Activated CD4-positive, alpha-beta memory T cell treated with anti-CD3 and anti-CD28 coated beads, Interleukin-2, amount 10 ng/mL, durations not matched to agents 7 days and 5 days (primary cell): Measurements from ENCODE around the gene NAALADL2. TPM values are rescaled to one million over a fixed set of nuclear protein-coding genes. Genes with fewer than 3 reads are reported as not detected.
"Not testable (repeated sequence)": the region's sequence is repeated elsewhere in the genome, so short reads cannot be mapped to it uniquely, and the experiment has no call there.

ENCODE experiments used
- CTCF ChIA-PET: fragments of 350-600 bp; sonication (Branson Sonifier 250); formaldehyde crosslinking; loops from one replicate; lab custom pipeline; 2021; ENCODE audit warnings: antibody characterized with exemption, inconsistent platforms; lab: Charles Lee
- POLR2A ChIA-PET: fragments of 350-600 bp; sonication (Branson Sonifier 250); formaldehyde crosslinking; loops from one replicate; lab custom pipeline; 2021; ENCODE audit warnings: antibody characterized with exemption; lab: Charles Lee
- DNase-seq: peaks from one replicate; pipeline ENCODE4 v3.0.0-alpha.2; 2020
- H3K27ac Mint-ChIP-seq: one replicate; pipeline ENCODE4 v1.8.0; 2021; ENCODE audit warnings: mild to moderate bottlenecking, mixed read lengths
- H3K27me3 Mint-ChIP-seq: one replicate; pipeline ENCODE4 v1.8.0; 2021; ENCODE audit warnings: mixed read lengths
- H3K36me3 Mint-ChIP-seq: one replicate; pipeline ENCODE4 v1.8.0; 2021; ENCODE audit warnings: low read depth, mixed read lengths
- H3K4me1 Mint-ChIP-seq: one replicate; pipeline ENCODE4 v1.8.0; 2021; ENCODE audit warnings: mixed read lengths
- H3K4me3 Mint-ChIP-seq: one replicate; pipeline ENCODE4 v1.8.0; 2021; ENCODE audit warnings: mild to moderate bottlenecking, mixed read lengths
- H3K9me3 Mint-ChIP-seq: one replicate; pipeline ENCODE4 v1.8.0; 2021; ENCODE audit warnings: mixed read lengths
- total RNA-seq, 2 experiments: library from RNA; stranded (reverse); gene quantifications; one replicate each; pipeline ENCODE4 v1.2.3, GENCODE V29; 2021

NAALADL2 gene
- total RNA-seq, 2 experiments from 2014 or later: not detected

GRCh38 chr3:175073219-175073905, 214.2 kb downstream of the NAALADL2 start:
- no peaks in the 10 kb centered on the region for H3K36me3 Mint-ChIP-seq
- no peak overlapping the region for H3K27ac Mint-ChIP-seq
- H3K4me3 Mint-ChIP-seq: no peak overlapping the region
- no peaks in the 10 kb centered on the region for H3K27me3 Mint-ChIP-seq
- H3K4me1 Mint-ChIP-seq: no peaks in the 10 kb centered on the region
- POLR2A ChIA-PET: no interaction called here
- DNase-seq: no peak
- CTCF ChIA-PET: no interaction called here
- H3K9me3 Mint-ChIP-seq: no peaks in the 10 kb centered on the region

DNA sequence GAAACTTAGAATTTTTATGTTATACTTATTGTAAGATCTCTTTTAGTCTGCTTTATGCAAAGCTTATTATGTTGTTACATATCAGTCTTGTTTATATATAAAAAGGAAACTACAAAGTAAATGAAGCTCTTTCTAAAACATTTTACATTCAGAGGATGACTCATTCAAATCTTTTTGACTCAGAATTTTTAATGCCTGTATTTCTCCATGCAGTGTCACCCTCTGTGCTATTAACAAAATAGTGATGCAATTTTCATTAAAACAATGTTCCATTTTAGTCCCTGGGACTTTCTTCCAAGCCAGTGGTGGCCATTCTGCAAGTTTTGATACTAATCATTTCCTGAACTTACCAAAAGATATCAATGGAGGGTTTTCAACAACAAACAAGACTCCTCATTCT, 216.1 kb downstream of the NAALADL2 start:
- ChIA-PET POLR2A (no interaction called here), CTCF (no interaction called here)
- Mint-ChIP-seq H3K9me3 (no peaks in the 10 kb centered on the region), H3K4me3 (no peak overlapping the region), H3K4me1 (no peaks in the 10 kb centered on the region), H3K27me3 (no peaks in the 10 kb centered on the region), H3K36me3 (no peaks in the 10 kb centered on the region), H3K27ac (no peak overlapping the region)
- no peak for DNase-seq

DNA sequence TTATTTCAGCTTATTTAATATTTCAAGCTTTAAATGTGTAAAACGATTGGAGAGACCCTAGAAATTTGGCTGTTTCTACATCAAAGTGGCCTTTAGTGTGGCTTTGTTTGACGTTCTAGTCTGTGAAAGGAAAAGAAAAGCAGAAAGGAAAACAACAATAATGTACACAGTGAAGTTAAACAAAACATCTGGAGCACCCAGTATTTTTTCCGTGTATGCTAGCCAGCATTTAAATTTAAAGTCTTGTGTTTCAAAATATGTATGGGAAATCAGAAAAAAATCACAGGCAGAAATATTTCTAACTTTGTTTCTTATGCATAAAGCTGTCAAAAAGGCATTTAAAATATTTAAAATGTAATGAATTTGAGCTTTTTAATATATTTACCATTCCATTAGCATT, 218.1 kb downstream of the NAALADL2 start:
- H3K36me3 Mint-ChIP-seq: no peaks in the 10 kb centered on the region
- DNase-seq: no peak
- ChIA-PET CTCF (no interaction called here), POLR2A (no interaction called here)
- no peaks in the 10 kb centered on the region for H3K9me3 Mint-ChIP-seq
- H3K27me3 Mint-ChIP-seq: no peaks in the 10 kb centered on the region
- no peak overlapping the region for H3K4me3 Mint-ChIP-seq
- no peak overlapping the region for H3K27ac Mint-ChIP-seq
- no peaks in the 10 kb centered on the region for H3K4me1 Mint-ChIP-seq

- CTCF ChIA-PET: no interaction called here
- Mint-ChIP-seq H3K9me3 (peaks cover 4% of the 10 kb centered on the region), H3K4me1 (no peaks in the 10 kb centered on the region), H3K36me3 (no peaks in the 10 kb centered on the region), H3K4me3 (no peak overlapping the region), H3K27ac (no peak overlapping the region), H3K27me3 (no peaks in the 10 kb centered on the region)
- no peak for DNase-seq
- POLR2A ChIA-PET: no interaction called here
Observed at GRCh38 chr3:175082631-175083030, 223.5 kb downstream of the NAALADL2 start.

GRCh38 chr3:175087128-175087527, 228.0 kb downstream of the NAALADL2 start:
- H3K36me3 Mint-ChIP-seq, H3K9me3 Mint-ChIP-seq, CTCF ChIA-PET, H3K27me3 Mint-ChIP-seq, H3K4me1 Mint-ChIP-seq, DNase-seq, H3K27ac Mint-ChIP-seq, POLR2A ChIA-PET, H3K4me3 Mint-ChIP-seq: not testable (repeated sequence)

DNA sequence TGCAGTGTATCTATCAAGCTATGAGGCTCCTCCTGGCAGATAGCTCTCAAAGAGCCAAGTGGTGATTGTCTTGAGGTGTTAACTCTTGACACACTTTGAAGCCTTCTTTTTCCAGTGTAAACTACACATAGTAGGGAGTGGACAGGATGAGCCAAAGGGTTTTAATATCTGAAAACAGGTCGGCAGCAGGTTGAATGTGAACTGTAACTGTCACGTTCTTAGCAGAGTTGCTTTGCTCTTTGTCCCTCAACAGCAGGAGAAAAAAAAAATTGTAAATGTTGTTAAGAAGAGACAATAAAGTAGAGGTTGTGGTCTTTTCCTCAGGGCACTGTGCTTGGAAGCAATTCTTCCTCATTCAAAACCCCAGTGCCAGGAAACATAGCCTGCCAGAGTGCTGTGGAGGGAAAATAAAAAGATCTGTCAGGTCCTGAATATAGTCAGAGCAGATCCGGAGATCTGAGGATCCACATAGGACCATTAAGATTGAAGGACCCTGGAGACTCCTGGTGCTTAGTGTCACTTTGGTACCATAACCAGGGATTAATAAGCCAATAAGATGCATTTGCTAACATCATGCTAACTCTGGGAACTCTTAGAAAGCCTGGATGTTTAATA, 229.7 kb downstream of the NAALADL2 start:
- H3K4me3 Mint-ChIP-seq: no peak overlapping the region
- CTCF ChIA-PET: no interaction called here

DNA sequence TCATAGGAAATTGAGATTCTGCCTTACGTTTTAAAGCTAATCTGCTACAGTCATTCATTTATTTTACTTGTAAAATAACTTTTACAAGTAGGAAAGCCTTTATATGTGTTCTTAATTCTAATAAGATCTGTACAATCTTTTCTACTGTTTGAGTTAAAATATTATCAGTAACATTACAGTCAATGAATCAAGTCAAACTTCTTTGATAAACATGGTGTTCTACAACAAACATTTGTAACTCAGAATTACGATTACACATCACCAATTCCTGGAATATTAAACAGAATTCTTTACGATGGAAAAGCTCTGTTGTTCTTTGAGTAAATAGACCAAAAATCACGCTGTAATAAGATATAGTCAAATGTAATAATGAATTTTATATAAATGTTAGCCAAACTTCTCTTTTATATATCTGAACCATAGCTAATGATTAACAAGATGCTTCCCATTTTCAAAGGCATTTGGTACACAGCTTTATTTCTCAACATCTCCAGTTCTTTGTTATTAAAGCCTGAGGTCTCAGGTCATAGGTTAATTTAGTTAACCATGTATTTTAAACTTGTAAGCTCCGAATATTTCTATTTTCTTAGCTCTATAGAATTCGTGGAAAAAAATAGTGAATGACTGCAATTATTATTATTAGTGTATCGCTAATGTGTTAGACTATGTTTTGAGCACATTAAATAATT, 232.4 kb downstream of the NAALADL2 start:
- no peak overlapping the region for H3K27ac Mint-ChIP-seq
- no peak for DNase-seq
- POLR2A ChIA-PET: no interaction called here
- no peaks in the 10 kb centered on the region for H3K27me3 Mint-ChIP-seq
- no peak overlapping the region for H3K4me3 Mint-ChIP-seq
- CTCF ChIA-PET: no interaction called here
- no peaks in the 10 kb centered on the region for H3K9me3 Mint-ChIP-seq
- H3K36me3 Mint-ChIP-seq: no peaks in the 10 kb centered on the region
- no peaks in the 10 kb centered on the region for H3K4me1 Mint-ChIP-seq

More for the DNA sequence above, 229.7 kb downstream of the NAALADL2 start:
- Mint-ChIP-seq H3K9me3 (no peaks in the 10 kb centered on the region), H3K27ac (no peak overlapping the region), H3K4me1 (no peaks in the 10 kb centered on the region), H3K36me3 (no peaks in the 10 kb centered on the region), H3K27me3 (no peaks in the 10 kb centered on the region)
- POLR2A ChIA-PET: no interaction called here
- DNase-seq: no peak

DNA sequence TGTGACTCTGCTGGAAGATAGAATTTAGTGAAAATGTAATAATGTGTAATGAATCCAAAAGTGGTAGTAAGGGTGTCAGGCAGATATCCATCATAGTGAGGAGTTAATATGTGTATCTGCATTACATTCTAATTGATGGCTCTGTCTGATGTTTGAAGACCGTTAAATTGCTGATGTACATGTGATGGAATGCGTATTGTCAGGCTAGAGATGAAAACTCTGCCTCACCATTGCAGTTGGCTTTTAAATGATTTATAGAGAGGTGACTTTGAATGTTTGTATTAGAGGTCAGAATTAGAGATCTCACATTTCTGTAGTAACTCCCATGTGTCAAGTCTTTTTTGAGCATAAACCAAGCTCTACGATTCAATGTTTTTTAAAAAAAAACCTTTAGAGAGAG, 234.6 kb downstream of the NAALADL2 start:
- ChIA-PET CTCF (no interaction called here), POLR2A (no interaction called here)
- H3K36me3 Mint-ChIP-seq: no peaks in the 10 kb centered on the region
- no peaks in the 10 kb centered on the region for H3K4me1 Mint-ChIP-seq
- no peak overlapping the region for H3K4me3 Mint-ChIP-seq
- DNase-seq: no peak
- H3K27ac Mint-ChIP-seq: no peak overlapping the region
- no peaks in the 10 kb centered on the region for H3K27me3 Mint-ChIP-seq
- H3K9me3 Mint-ChIP-seq: no peaks in the 10 kb centered on the region

DNA sequence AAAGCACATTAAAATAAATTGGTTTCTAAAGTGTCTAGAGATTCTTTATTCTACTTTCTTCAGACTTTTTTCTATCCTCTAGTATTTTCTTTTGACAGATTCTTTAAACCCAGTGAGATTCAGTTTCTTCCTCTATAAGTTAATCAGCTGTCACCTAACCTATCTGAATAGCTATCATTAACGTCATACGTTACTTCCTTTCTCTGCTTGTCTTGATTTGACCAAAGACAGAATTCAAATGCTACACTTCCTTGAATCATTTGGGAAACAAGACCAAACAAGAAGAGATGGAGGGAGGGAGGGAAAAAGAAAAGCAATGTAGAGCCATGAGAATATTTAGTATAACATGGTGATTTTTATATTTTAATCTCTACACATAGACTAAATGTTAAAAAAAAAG, 235.2 kb downstream of the NAALADL2 start:
- ChIA-PET CTCF (no interaction called here), POLR2A (no interaction called here)
- DNase-seq: no peak
- no peaks in the 10 kb centered on the region for H3K27me3 Mint-ChIP-seq
- H3K27ac Mint-ChIP-seq: no peak overlapping the region
- H3K4me3 Mint-ChIP-seq: no peak overlapping the region
- H3K9me3 Mint-ChIP-seq: no peaks in the 10 kb centered on the region
- no peaks in the 10 kb centered on the region for H3K4me1 Mint-ChIP-seq
- no peaks in the 10 kb centered on the region for H3K36me3 Mint-ChIP-seq

- Mint-ChIP-seq H3K4me3 (no peak overlapping the region), H3K9me3 (no peaks in the 10 kb centered on the region), H3K27me3 (no peaks in the 10 kb centered on the region), H3K36me3 (no peaks in the 10 kb centered on the region), H3K27ac (no peak overlapping the region), H3K4me1 (no peaks in the 10 kb centered on the region)
- ChIA-PET POLR2A (no interaction called here), CTCF (no interaction called here)
- no peak for DNase-seq
Observed at GRCh38 chr3:175098644-175099043, 239.5 kb downstream of the NAALADL2 start.

GRCh38 chr3:175102161-175102560, 243.0 kb downstream of the NAALADL2 start:
- H3K27me3 Mint-ChIP-seq: no peaks in the 10 kb centered on the region
- no peak overlapping the region for H3K27ac Mint-ChIP-seq
- POLR2A ChIA-PET: no interaction called here
- DNase-seq: no peak
- no peak overlapping the region for H3K4me3 Mint-ChIP-seq
- H3K4me1 Mint-ChIP-seq: no peaks in the 10 kb centered on the region
- CTCF ChIA-PET: no interaction called here
- no peaks in the 10 kb centered on the region for H3K36me3 Mint-ChIP-seq
- H3K9me3 Mint-ChIP-seq: peaks cover 2% of the 10 kb centered on the region

- H3K4me1 Mint-ChIP-seq: no peaks in the 10 kb centered on the region
- no peak overlapping the region for H3K27ac Mint-ChIP-seq
- H3K27me3 Mint-ChIP-seq: no peaks in the 10 kb centered on the region
- no peak for DNase-seq
- ChIA-PET POLR2A (no interaction called here), CTCF (no interaction called here)
- H3K4me3 Mint-ChIP-seq: no peak overlapping the region
- H3K9me3 Mint-ChIP-seq: peaks cover 2% of the 10 kb centered on the region
- no peaks in the 10 kb centered on the region for H3K36me3 Mint-ChIP-seq
Observed at GRCh38 chr3:175103298-175103697, 244.2 kb downstream of the NAALADL2 start.

DNA sequence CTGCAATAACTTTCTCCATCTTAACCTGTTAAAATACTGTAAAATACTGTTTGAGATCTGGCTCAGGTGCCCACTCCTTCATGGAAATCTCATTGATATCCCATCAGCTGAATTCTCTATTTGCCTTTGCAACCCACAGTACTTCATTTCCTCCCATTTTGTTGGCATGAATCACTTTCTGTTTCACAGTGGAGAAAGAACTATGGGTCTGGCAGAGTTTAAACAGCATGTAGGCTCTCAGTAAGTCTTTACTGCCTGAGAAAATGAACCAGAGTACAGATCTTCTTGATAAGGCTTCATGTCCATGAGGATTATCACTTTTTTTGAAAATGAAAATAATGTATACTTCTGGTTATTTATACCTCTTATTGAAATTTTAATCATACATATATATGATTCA, 245.9 kb downstream of the NAALADL2 start:
- no peaks in the 10 kb centered on the region for H3K4me1 Mint-ChIP-seq
- H3K27me3 Mint-ChIP-seq: no peaks in the 10 kb centered on the region
- DNase-seq: no peak
- no peaks in the 10 kb centered on the region for H3K36me3 Mint-ChIP-seq
- ChIA-PET POLR2A (no interaction called here), CTCF (no interaction called here)
- no peak overlapping the region for H3K4me3 Mint-ChIP-seq
- H3K27ac Mint-ChIP-seq: no peak overlapping the region
- peaks cover 2% of the 10 kb centered on the region for H3K9me3 Mint-ChIP-seq

DNA sequence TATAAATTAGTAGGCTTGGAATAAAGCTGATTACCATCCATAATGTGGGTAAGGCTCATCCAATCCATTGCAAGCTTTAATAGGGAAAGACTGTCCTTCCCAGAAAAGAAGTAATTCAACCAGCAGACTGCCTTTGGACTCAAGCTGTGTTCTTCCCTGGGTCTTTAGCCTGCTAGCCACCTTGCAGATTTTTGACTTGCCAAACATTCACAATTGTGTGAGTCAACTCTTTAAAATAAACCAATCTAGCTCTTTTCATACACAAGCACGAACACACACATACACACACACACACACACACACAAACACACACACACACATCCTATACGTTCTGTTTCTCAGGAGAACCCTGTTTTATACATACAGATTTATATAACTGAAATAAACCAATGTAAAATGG, 248.1 kb downstream of the NAALADL2 start:
- Mint-ChIP-seq H3K27ac (no peak overlapping the region), H3K9me3 (peaks cover 4% of the 10 kb centered on the region), H3K4me3 (no peak overlapping the region), H3K27me3 (no peaks in the 10 kb centered on the region), H3K36me3 (no peaks in the 10 kb centered on the region), H3K4me1 (no peaks in the 10 kb centered on the region)
- CTCF ChIA-PET: no interaction called here
- no peak for DNase-seq
- POLR2A ChIA-PET: no interaction called here
